OCI-LY7 (cell line): ENCODE results near the gene LARGE1. TPM values are rescaled to one million over a fixed set of nuclear protein-coding genes. Genes with fewer than 3 reads are reported as not detected.

Experiments
- BruUV-seq: library from RNA; stranded (reverse); fragments of 400-500 nt; replicated peaks from 2 replicates; lab custom pipeline; 2021; lab: Mats Ljungman, UMichigan
- CTCF ChIA-PET: fragments of 300-600 bp; sonication (Branson Sonifier 250); formaldehyde crosslinking; loops from one replicate; lab custom pipeline; 2022; ENCODE audit warnings: antibody characterized with exemption; ENCODE audit not compliant: unreplicated experiment; lab: Charles Lee
- POLR2A ChIA-PET: fragments of 300-600 bp; sonication (Branson Sonifier 250); formaldehyde crosslinking; loops from one replicate; lab custom pipeline; 2022; ENCODE audit warnings: antibody characterized with exemption; lab: Charles Lee
- DNase-seq: peaks from one replicate; pipeline ENCODE4 v3.0.0-alpha.2; 2015; ENCODE audit warnings: low spot score
- H2AFZ ChIP-seq: fragments of 200-600 bp; sonication (generic), shearing (Covaris generic); 2 replicates; pipeline ENCODE4 v1.6.1; 2014; ENCODE audit warnings: mild to moderate bottlenecking, antibody characterized with exemption, low read length, moderate library complexity
- H3K27ac ChIP-seq: fragments of 200-600 bp; sonication (generic); 2 replicates; pipeline ENCODE4 v1.5.1; 2014; ENCODE audit warnings: mixed run types, low read depth, mild to moderate bottlenecking, moderate library complexity, low read length, inconsistent platforms; ENCODE audit not compliant: poor library complexity, severe bottlenecking
- H3K36me3 ChIP-seq: fragments of 200-600 bp; sonication (generic); 2 replicates; pipeline ENCODE4 v1.6.1; 2014; ENCODE audit warnings: mild to moderate bottlenecking, antibody characterized with exemption, low read length, moderate library complexity, mixed read lengths; ENCODE audit not compliant: insufficient read depth
- H3K4me1 ChIP-seq: fragments of 200-600 bp; sonication (generic); 2 replicates; pipeline ENCODE4 v1.5.1; 2014; ENCODE audit warnings: mild to moderate bottlenecking, low read length; ENCODE audit not compliant: insufficient read depth, poor library complexity, severe bottlenecking
- H3K4me2 ChIP-seq: fragments of 200-600 bp; sonication (generic); 2 replicates; pipeline ENCODE4 v1.6.1; 2014; ENCODE audit warnings: mild to moderate bottlenecking, low read length
- H3K4me3 ChIP-seq: fragments of 200-600 bp; sonication (generic); 2 replicates; pipeline ENCODE4 v1.5.1; 2014; ENCODE audit warnings: mild to moderate bottlenecking, low read depth, low read length; ENCODE audit not compliant: poor library complexity, severe bottlenecking
- H3K79me2 ChIP-seq: fragments of 200-600 bp; sonication (generic); 2 replicates; pipeline ENCODE4 v1.6.1; 2016; ENCODE audit warnings: low read depth, mild to moderate bottlenecking, low read length, moderate library complexity, mixed read lengths; ENCODE audit not compliant: insufficient read depth
- H3K9me2 ChIP-seq: fragments of 200-600 bp; sonication (generic); 2 replicates; pipeline ENCODE4 v1.6.1; 2016; ENCODE audit warnings: mild to moderate bottlenecking, low read length, mixed read lengths; ENCODE audit not compliant: insufficient read depth
- H3K9me3 ChIP-seq: fragments of 200-600 bp; sonication (generic); 2 replicates; pipeline ENCODE4 v1.6.1; 2014; ENCODE audit warnings: mild to moderate bottlenecking, mixed run types, low read length, mixed read lengths
- H4K20me1 ChIP-seq: fragments of 200-600 bp; sonication (generic); 2 replicates; pipeline ENCODE4 v1.6.1; 2014; ENCODE audit warnings: mild to moderate bottlenecking, antibody characterized with exemption, low read length, moderate library complexity, mixed read lengths; ENCODE audit not compliant: insufficient read depth
- EZH2phosphoT487 ChIP-seq: fragments of 200-600 bp; sonication (generic); IDR thresholded peaks from 2 replicates; pipeline ENCODE4 v1.6.1; 2018; ENCODE audit warnings: low read depth, borderline replicate concordance, mild to moderate bottlenecking, mixed run types, antibody characterized with exemption, low read length, moderate library complexity, mixed read lengths
- intact Hi-C: fragments of 100-400 bp; cut with micrococcal nuclease; formaldehyde crosslinking; loops from one replicate; pipeline ENCODE4 v1.10.0; 2022; ENCODE audit not compliant: unreplicated experiment
- total RNA-seq, 2 experiments: library from RNA; depleted of rRNA in 1 of 2; stranded (reverse); fragments of >200 nt in 1 of 2; shearing (Covaris generic) in 1 of 2; gene quantifications; 2 replicates each; pipeline ENCODE4 v1.2.3, GENCODE V29; 2014 to 2022
- TF ChIP-seq, protein P1 (sequence below): fragments of 200-600 bp; sonication (generic); conservative IDR thresholded peaks from 2 replicates; pipeline ENCODE4 v1.5.1; 2014; ENCODE audit warnings: mild to moderate bottlenecking, antibody characterized with exemption, low read length, moderate library complexity, mixed read lengths

LARGE1 gene
- total RNA-seq, 2 experiments from 2014 or later, result 31.5 to 31.9 TPM

DNA sequence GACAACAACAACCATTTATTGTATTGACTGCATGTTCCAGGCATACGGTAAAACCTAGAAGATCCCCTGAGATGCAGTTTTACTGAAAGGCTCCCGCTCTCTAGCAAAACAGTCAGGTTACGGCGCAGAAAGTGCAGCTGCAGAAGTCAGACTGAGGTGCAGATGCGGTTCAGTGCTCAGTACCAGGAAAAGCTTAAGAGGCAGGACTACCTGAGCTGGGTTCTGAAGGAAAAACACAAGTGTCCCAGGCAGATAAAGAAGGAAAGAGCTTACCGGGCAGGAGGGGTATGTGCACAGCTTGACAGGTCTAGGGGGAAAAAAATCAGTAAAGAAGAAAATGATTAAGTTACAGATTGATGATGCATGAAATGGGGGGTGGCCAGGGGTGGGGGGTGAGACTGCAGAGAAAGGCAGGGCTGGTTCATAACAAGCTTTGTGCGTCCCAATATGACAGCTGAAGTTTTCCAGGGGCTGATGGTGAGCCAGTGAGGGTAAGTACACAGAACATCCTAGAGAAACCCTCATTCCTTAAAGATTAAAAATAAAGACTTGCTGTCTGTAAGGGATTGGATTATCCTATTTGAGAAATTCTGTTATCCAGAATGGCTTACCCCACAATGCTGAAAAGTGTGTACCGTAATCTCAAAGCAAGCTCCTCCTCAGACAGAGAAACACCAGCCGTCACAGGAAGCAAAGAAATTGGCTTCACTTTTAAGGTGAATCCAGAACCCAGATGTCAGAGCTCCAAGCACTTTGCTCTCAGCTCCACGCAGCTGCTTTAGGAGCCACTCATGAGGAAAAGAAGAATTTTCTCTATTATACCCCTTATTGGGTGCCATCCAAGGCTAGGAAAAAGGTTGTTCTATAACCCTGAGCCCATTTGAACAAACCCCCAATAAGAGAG lies 11.9 kb downstream of the LARGE1 start:
- POLR2A ChIA-PET, result interaction anchor here (0.6 to 0.8 kb wide), 2 partner anchors 12 to 33 kb away, joined by 3 read pairs; no protein-coding TSS in a partner anchor
- no TSS peak for BruUV-seq
- no peaks in the 10 kb centered on the region for H3K79me2 ChIP-seq

GRCh38 chr22:33906954-33907353 lies 13.3 kb downstream of the LARGE1 start:
- Histone ChIP-seq H3K9me3 (no peaks in the 10 kb centered on the region), H3K27ac (no peak overlapping the region), H3K4me3 (no peak overlapping the region), H3K36me3 (no peaks in the 10 kb centered on the region), H3K4me1 (peaks cover 11% of the 10 kb centered on the region), H3K79me2 (no peaks in the 10 kb centered on the region), H2AFZ (no peak overlapping the region), H3K4me2 (no peak overlapping the region), H3K9me2 (no peaks in the 10 kb centered on the region), H4K20me1 (no peaks in the 10 kb centered on the region; the same call in 1 of the 2 replicates)
- ChIA-PET POLR2A (interaction anchor here (0.5 kb wide), 1 partner anchor 1433 kb away, joined by 5 read pairs; no protein-coding TSS in a partner anchor), CTCF (no interaction called here)
- no TSS peak for BruUV-seq
- intact Hi-C loops, result no loop called here
- no peak for DNase-seq
- TF ChIP-seq, protein P1, sequence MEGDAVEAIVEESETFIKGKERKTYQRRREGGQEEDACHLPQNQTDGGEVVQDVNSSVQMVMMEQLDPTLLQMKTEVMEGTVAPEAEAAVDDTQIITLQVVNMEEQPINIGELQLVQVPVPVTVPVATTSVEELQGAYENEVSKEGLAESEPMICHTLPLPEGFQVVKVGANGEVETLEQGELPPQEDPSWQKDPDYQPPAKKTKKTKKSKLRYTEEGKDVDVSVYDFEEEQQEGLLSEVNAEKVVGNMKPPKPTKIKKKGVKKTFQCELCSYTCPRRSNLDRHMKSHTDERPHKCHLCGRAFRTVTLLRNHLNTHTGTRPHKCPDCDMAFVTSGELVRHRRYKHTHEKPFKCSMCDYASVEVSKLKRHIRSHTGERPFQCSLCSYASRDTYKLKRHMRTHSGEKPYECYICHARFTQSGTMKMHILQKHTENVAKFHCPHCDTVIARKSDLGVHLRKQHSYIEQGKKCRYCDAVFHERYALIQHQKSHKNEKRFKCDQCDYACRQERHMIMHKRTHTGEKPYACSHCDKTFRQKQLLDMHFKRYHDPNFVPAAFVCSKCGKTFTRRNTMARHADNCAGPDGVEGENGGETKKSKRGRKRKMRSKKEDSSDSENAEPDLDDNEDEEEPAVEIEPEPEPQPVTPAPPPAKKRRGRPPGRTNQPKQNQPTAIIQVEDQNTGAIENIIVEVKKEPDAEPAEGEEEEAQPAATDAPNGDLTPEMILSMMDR, result no peak
- no peak for TF ChIP-seq EZH2phosphoT487

More for the DNA sequence above, 11.9 kb downstream of the LARGE1 start:
- H3K27ac ChIP-seq, result no peak overlapping the region
- H3K4me3 ChIP-seq, result no peak overlapping the region
- CTCF ChIA-PET, result no interaction called here
- peak; percentile 34 for DNase-seq
- H3K9me3 ChIP-seq, result no peaks in the 10 kb centered on the region
- no peaks in the 10 kb centered on the region; the same call in 1 of the 2 replicates for H4K20me1 ChIP-seq
- no peak for TF ChIP-seq EZH2phosphoT487
- TF ChIP-seq, protein P1, result no peak
- no peaks in the 10 kb centered on the region for H3K9me2 ChIP-seq
- no peak overlapping the region for H2AFZ ChIP-seq
- peaks cover 11% of the 10 kb centered on the region for H3K4me1 ChIP-seq
- H3K36me3 ChIP-seq, result no peaks in the 10 kb centered on the region
- intact Hi-C loops, result no loop called here
- no peak overlapping the region for H3K4me2 ChIP-seq

GRCh38 chr22:33906475-33906874 lies 13.8 kb downstream of the LARGE1 start:
- H3K27ac ChIP-seq, result no peak overlapping the region
- H3K9me2 ChIP-seq, result no peaks in the 10 kb centered on the region
- no peaks in the 10 kb centered on the region for H3K9me3 ChIP-seq
- no peaks in the 10 kb centered on the region for H3K79me2 ChIP-seq
- ChIA-PET CTCF (no interaction called here), POLR2A (interaction anchor here (0.5 kb wide), 1 partner anchor 1433 kb away, joined by 5 read pairs; no protein-coding TSS in a partner anchor)
- no peaks in the 10 kb centered on the region; the same call in 1 of the 2 replicates for H4K20me1 ChIP-seq
- intact Hi-C loops, result no loop called here
- no peaks in the 10 kb centered on the region for H3K36me3 ChIP-seq
- TF ChIP-seq, protein P1, result no peak
- no peak for TF ChIP-seq EZH2phosphoT487
- BruUV-seq, result no TSS peak
- no peak overlapping the region for H2AFZ ChIP-seq
- H3K4me3 ChIP-seq, result no peak overlapping the region
- no peak for DNase-seq
- no peak overlapping the region for H3K4me2 ChIP-seq
- H3K4me1 ChIP-seq, result peaks cover 11% of the 10 kb centered on the region
